GM11168 (cell line): ENCODE data around the gene TBC1D1.
"Not testable (repeated sequence)": the region's sequence is repeated elsewhere in the genome, so short reads cannot be mapped to it uniquely, and the experiment has no call there.

Source experiments
- in situ Hi-C: fragments of 300-500 bp; cut with MboI; formaldehyde crosslinking; loops from one replicate; pipeline ENCODE4 v1.12.0; 2022; ENCODE audit warnings: low sequenced_read_pairs; ENCODE audit not compliant: unreplicated experiment

Gene TBC1D1

DNA sequence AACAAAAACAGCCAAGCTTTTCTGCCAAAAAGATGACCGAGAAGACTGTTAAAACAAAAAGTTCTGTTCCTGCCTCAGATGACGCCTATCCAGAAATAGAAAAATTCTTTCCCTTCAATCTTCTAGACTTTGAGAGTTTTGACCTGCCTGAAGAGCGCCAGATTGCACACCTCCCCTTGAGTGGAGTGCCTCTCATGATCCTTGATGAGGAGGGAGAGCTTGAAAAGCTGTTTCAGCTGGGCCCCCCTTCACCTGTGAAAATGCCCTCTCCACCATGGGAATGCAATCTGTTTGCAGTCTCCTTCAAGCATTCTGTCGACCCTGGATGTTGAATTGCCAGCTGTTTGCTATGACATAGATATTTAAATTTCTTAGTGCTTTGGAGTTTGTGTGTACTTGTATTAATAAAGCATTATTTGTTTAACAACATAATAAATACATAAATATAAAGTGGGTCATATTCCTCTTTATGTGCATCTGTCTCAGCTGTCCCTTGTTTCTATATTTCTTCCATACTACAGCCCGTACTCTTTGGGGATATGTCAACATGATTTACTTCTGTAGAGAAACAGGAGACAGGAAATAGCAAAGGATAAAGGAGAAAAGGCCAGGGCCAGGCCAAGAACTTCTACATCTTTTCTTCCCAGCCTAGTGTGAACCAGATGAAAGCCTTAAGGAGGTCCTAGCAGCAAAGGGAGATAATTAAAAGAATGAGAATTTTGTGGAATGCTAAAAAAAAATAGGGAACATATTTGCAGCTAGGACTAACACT lies 70.0 kb downstream of the TBC1D1 start:
- in situ Hi-C loops = no loop called here

DNA sequence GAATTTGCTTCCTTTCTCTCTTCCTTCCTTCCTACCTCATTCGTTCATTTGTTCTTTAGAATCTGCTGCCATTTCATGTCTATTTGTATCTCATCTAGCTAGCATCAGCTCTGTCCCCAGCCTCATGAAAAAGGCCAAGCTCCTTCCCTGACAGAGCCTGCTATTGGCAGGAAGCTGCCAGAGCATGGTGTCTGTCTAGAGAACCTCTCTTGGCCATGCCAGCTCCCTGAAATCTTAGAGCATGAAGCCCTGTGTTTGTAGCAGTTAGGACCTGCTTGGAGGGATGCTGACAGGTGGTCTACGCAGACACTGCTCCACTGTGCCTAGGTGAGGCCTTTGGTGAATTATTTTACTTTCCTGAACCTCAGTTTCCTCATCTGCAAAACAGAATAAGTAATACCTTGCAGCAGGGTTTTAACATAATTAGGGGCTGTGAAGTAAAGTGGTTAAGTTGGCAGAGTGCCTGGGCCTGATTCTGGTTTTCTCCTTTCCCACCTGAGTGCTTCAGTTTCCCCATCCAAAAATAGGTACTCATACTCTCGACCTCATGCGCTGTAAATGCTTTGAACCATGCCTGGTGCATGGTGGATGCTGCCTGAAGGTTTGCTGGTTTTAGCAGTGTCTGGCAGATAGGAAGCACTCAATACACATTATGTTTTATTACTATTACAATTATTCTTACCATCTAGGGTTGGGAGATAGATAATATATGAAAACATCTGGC lies 74.0 kb downstream of the TBC1D1 start:
- in situ Hi-C loops = no loop called here

DNA sequence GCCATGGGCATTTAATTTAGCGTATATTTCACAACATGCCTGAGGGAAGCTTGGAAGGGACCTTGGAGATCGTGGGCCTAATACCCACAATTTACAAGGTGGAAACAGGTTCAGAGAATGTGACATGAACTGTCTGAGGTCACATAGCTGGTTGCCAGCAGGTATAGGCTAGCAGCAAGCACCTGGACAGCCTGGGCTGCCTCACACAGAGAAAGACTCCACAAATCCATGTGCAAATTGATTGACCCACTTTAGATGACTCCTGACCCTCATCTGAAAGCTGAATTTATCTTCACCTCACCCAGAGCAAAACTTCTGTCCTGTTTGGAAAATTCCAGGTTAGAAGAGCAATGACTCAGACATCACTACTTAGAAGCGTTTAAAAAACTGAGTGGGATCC lies 75.2 kb downstream of the TBC1D1 start:
- in situ Hi-C loops = no loop called here

DNA sequence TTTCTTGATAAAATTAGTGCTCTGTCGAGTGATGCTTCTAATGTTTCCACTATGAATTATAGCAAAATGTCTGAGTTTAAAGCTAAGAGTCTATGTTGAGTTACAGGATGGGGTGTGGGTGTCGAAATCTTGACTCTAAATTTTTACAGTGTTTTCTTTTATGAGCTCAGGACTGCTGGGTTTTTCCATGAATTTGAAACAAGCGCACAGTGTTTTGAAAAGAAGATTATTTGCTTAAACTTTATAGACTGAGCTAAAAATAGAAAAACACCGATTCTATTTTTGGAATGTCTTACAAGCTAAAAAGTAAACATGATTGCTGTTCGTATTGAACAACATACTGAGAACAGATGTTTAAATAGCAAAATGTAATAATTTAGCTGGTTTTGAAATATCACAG lies 76.9 kb downstream of the TBC1D1 start:
- in situ Hi-C loops = no loop called here

GRCh38 chr4:37968747-37969146 lies 77.9 kb downstream of the TBC1D1 start:
- in situ Hi-C loops = no loop called here

- in situ Hi-C loops = no loop called here
Measured at GRCh38 chr4:37970702-37971101, 79.8 kb downstream of the TBC1D1 start.

DNA sequence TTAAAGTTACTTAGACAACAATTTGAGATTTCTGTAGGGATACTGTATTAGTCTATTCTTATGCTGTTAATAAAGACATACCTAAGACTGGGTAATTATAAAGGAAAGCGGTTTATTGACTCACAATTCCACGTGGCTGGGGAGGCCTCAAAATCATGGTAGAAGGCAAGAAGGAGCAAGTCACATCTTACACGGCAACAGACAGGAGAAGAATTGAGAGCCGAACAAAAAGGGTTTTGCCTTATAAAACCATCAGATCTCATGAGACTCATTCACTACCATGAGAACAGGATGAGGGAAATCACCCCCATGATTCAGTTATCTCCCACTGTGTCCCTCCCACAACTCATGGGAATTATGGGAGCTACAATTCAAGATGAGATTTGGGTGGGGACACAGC lies 80.3 kb downstream of the TBC1D1 start:
- in situ Hi-C loops = no loop called here

GRCh38 chr4:37973441-37973840 lies 82.6 kb downstream of the TBC1D1 start:
- in situ Hi-C loops = no loop called here

- in situ Hi-C loops = not testable (repeated sequence)
Measured at GRCh38 chr4:37975321-37975822, 84.5 kb downstream of the TBC1D1 start.

- in situ Hi-C loops = no loop called here
Measured at GRCh38 chr4:37976507-37976906, 85.6 kb downstream of the TBC1D1 start.

DNA sequence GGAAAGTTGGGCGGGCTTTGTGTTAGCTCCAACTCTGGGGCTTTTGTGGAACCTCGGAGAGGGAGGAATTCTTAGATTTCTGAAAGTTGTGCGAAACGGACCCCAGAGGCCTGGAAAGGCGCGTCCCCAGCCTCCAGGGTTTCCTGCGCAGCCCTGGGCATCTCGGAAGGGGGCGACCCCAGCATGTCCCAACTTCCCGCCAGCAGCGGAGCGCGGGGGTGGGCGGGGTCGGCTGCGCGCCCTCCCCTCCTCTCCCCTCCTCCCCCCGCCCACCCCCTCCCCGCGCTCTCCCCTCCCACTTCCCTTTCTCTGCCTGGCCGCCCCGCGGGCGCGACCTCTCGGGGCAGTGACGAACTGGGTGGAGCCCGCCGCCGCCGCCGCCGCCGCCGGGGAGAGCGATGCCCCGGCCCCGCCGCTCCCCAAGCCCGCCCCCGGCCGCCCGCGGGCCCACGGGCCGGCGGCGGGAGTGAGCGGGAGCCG lies 86.1 kb downstream of the TBC1D1 start:
- in situ Hi-C loops = no loop called here

GRCh38 chr4:37977471-37978247 lies 86.8 kb downstream of the TBC1D1 start:
- in situ Hi-C loops = no loop called here

DNA sequence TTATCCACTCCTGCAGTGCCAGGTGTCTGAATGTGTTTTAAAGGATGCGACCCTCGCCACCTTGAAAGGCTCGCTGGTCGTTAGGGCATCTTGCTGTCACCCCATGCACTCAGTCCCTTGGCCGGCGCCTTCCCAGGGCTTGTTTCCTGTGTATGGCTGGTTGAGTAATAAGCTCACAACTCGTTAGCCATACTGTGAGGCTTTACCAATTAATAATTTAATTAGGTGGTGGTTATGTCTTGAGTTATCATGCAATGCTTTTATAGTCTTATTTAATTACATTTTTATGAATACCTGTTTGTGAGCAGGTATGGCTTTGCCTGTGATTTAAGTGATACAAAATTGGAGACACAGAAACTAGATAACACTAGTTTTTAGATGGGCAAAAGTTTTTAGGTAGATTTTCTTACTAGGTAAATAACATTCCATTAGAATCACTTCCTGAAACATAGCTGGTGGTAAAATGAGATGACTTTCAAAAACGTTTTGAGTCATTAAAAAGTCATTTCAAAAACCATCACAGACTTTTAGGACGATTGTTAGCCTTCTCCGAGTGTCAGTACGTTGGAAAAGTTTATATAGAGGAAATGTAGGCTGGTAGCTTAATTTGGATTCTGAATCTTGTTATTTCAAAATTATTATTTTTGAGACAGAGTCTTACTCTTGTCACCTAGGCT lies 87.5 kb downstream of the TBC1D1 start:
- in situ Hi-C loops = no loop called here

DNA sequence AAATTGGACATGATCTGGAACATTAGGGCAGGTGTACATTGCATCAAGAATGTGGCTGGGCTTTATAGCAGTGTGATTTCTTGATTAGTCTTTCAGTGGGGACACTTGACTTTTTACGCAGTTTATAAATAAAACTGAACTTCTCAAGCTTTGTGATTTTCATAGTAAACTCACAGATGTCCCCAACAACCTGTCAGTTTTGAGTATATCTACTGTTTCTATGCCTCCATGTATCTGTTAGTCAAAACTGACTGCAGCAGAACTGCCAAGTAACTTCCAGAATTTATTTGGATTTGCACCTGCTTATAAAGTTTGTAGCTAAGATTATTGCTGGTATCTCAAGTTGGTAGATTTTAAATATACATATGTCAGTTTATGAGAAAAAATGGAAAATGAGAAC lies 89.4 kb downstream of the TBC1D1 start:
- in situ Hi-C loops = no loop called here

DNA sequence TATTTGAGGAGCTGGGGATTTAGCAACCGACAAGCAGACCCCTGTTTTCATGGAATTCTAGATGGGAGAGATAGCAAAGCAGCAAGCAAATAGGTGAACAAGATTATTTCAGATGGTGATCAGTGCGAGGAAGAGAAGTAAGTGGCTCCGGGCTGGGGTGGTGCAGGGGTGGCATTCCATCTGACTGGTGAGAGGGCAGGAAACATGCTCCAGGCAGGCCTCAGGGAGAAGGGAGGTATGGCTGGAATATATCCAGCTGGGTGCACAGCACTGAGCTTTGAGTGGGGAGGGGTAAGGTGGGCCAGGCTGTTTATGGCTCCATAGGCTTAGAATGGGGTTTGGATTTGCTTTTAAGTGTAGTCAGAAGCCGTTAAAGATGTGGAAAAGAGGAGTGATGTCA lies 90.5 kb downstream of the TBC1D1 start:
- in situ Hi-C loops = no loop called here

DNA sequence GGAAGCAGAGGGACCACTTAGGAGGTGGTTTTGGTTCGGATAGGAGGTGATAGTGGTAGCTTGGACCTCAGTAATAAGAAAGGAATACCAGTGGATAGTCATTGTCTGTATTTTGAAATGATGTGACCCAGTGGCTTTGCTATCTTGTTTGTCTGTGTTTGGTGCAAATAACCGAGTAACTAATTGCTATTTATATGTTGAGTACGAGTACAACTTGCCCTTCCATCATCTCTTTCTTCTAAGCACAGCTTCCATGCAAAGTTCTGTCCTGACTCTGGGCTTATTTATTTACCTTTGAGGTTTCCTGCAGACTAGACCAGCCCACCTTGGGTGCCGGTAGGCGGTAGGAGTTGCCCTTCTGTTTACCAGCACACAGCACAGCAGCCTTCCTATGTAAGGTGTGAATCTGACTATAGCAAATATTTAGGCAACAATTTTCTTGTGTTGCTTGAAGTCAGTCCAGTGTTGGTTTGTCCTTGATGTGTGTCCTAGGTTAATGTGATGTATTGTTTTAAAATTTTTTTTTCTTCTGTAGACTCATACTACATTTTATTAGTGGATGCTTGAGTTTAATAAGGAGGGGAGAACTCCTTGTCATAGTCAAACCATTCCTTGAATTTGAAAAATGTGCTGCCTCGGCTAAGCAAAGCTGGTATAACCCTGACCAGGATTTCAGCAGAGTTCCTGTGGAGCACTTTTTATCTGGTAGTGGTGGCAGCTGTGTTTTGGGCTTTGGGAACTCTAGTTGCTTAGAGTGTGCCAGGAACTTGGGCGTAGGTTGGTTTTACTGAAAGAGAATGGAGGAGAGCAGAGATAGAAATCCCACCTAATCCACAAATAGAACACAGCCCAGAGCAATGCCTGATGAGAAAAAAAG lies 91.2 kb downstream of the TBC1D1 start:
- in situ Hi-C loops = no loop called here

- in situ Hi-C loops = no loop called here
Measured at GRCh38 chr4:37982736-37983135, 91.9 kb downstream of the TBC1D1 start.

DNA sequence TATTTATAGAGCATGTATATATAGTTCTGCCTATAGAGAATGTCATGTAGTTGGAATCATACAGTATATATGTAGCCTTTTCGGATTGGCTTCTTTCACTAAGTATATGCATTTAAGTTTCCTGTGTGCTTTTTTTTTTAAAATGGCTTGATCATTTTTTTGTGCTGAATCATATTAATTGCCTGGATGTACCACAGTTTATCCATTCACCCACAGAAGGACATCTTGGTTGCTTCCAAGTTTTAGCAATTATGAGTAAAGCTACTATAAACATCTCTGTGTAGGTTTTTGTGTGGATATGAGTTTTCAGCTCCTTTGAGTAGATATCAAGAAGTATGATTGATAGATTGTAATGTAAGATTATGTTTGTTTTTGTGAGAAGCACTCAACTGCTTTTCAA lies 93.1 kb downstream of the TBC1D1 start:
- in situ Hi-C loops = no loop called here

GRCh38 chr4:37985730-37986275 lies 94.9 kb downstream of the TBC1D1 start:
- in situ Hi-C loops = no loop called here
